ENCODE data around the gene PDGFB. TPM values are rescaled to one million over a fixed set of nuclear protein-coding genes. Genes with fewer than 3 reads are reported as not detected.

The PDGFB gene
- total and polyA plus RNA-seq, 7 donors = 1.4 to 9.6 (median 5.5) TPM

GRCh38 chr22:39264349-39265038, 19.7 kb upstream of the PDGFB start:
- intact Hi-C loops (cut with DNase I) = no loop called here
- peak; percentile 80 for DNase-seq

DNA sequence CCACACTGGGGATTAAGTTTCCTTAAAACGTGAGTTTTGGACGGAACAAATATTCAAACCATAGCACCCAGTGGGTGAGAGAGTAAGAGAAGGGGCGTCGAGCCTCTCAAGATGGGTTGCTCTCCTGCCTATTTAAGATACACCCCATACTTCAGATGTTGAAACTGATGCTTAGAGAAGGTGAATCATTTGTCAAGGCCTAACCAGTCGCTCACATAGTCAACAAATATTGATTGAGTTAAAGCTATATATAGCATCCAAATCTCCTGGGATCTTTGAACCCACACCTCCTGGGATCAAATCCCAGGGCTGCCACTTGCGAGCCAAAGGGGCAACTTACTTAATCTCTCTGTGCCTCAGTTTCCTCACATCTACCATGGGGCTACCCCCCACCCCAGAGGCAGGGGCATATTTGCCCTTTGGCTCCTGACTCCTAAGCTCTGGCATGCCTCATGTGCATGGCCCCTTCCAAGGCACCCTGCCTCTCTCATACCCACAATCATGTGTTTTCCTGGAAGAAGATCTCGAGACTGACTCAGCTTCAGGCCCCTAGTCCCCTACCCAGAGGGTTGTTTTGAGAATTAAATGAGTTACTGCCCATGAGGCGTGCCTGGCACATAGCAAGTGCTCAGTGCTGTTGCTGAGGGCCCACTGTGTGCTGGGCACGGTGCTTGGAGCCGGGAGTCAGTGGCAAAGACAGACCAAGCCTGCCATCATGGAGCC, 19.0 kb upstream of the PDGFB start:
- WGBS, 2 donors = 82 to 89% methylated on average over 10 of the region's 10 CpGs
- TF ChIP-seq, protein P1, sequence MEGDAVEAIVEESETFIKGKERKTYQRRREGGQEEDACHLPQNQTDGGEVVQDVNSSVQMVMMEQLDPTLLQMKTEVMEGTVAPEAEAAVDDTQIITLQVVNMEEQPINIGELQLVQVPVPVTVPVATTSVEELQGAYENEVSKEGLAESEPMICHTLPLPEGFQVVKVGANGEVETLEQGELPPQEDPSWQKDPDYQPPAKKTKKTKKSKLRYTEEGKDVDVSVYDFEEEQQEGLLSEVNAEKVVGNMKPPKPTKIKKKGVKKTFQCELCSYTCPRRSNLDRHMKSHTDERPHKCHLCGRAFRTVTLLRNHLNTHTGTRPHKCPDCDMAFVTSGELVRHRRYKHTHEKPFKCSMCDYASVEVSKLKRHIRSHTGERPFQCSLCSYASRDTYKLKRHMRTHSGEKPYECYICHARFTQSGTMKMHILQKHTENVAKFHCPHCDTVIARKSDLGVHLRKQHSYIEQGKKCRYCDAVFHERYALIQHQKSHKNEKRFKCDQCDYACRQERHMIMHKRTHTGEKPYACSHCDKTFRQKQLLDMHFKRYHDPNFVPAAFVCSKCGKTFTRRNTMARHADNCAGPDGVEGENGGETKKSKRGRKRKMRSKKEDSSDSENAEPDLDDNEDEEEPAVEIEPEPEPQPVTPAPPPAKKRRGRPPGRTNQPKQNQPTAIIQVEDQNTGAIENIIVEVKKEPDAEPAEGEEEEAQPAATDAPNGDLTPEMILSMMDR (IDR thresholded peaks at IDR 0.05) = no peak
- TF ChIP-seq POLR2AphosphoS5 (IDR thresholded peaks at IDR 0.05) (no peak), POLR2A (IDR thresholded peaks at IDR 0.05) (no peak), EP300 (IDR thresholded peaks at IDR 0.05) (no peak)
- DNase-seq = no peak
- Histone ChIP-seq H3K27ac (no peak overlapping the region), H3K36me3 (no peaks in the 10 kb centered on the region), H3K27me3 (no peaks in the 10 kb centered on the region), H3K9me3 (peaks cover 0 to 10% (median 5%) of the 10 kb centered on the region in 4 donors), H3K4me1 (no peaks in the 10 kb centered on the region), H3K4me3 (no peak overlapping the region)
- intact Hi-C loops (cut with DNase I) = no loop called here

More at GRCh38 chr22:39264349-39265038, 19.7 kb upstream of the PDGFB start:
- Histone ChIP-seq H3K4me3 (no peak overlapping the region), H3K27me3 (no peaks in the 10 kb centered on the region), H3K4me1 (no peaks in the 10 kb centered on the region), H3K9me3 (peaks cover 0 to 10% (median 5%) of the 10 kb centered on the region in 4 donors), H3K27ac (peak overlapping the region in 1 of 4 donors; percentile 10), H3K36me3 (no peaks in the 10 kb centered on the region)
- 67 to 75% methylated on average over 13 of the region's 13 CpGs for WGBS, 2 donors
- TF ChIP-seq POLR2AphosphoS5 (IDR thresholded peaks at IDR 0.05) (peak in 1 of 4 donors; percentile 19), EP300 (IDR thresholded peaks at IDR 0.05) (no peak), POLR2A (IDR thresholded peaks at IDR 0.05) (no peak)
- TF ChIP-seq, protein P1 (IDR thresholded peaks at IDR 0.05) = no peak

DNA sequence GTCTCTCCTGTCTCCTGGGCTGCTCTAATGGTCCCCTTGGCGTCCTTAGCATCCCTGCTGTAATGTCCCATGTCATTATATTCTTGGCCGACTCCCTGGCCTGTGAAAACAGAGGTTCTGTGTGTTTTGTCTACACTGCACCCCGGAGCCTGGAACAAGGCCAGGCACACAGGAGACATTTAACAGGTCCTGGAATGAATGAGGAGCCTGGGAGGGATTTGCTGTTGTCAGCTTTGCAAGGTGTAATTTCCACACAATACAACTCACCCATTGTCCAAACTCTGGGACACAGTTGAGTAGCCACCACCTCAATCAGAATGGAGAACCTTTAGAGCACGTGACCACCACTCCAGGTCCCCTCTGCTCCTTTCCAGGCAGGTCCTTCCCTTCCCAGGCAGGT, 14.9 kb upstream of the PDGFB start:
- Histone ChIP-seq H3K36me3 (no peaks in the 10 kb centered on the region), H3K4me1 (peaks cover 0 to 15% (median 8%) of the 10 kb centered on the region in 4 donors), H3K9me3 (peaks cover 0 to 10% (median 5%) of the 10 kb centered on the region in 4 donors), H3K27me3 (no peaks in the 10 kb centered on the region), H3K27ac (no peak overlapping the region), H3K4me3 (no peak overlapping the region)
- 42 to 62% methylated on average over 4 of the region's 4 CpGs for WGBS, 2 donors
- DNase-seq = no peak
- intact Hi-C loops (cut with DNase I) = no loop called here
- TF ChIP-seq, protein P1 (IDR thresholded peaks at IDR 0.05) = no peak
- TF ChIP-seq POLR2A (IDR thresholded peaks at IDR 0.05) = no peak
- TF ChIP-seq POLR2AphosphoS5 (IDR thresholded peaks at IDR 0.05) = no peak
- TF ChIP-seq EP300 (IDR thresholded peaks at IDR 0.05) = no peak

- Histone ChIP-seq H3K9me3 (peaks cover 0 to 10% (median 5%) of the 10 kb centered on the region in 4 donors), H3K27me3 (no peaks in the 10 kb centered on the region), H3K36me3 (no peaks in the 10 kb centered on the region), H3K27ac (no peak overlapping the region), H3K4me3 (no peak overlapping the region), H3K4me1 (peaks cover 0 to 32% (median 25%) of the 10 kb centered on the region in 4 donors)
- WGBS, 2 donors = 50 to 67% methylated on average over 16 of the region's 16 CpGs
- intact Hi-C loops (cut with DNase I) = no loop called here
- DNase-seq = no peak
- TF ChIP-seq POLR2A (IDR thresholded peaks at IDR 0.05) (no peak), EP300 (IDR thresholded peaks at IDR 0.05) (no peak), POLR2AphosphoS5 (IDR thresholded peaks at IDR 0.05) (no peak)
- TF ChIP-seq, protein P1 (IDR thresholded peaks at IDR 0.05) = no peak
Measured at GRCh38 chr22:39257901-39258475, 13.2 kb upstream of the PDGFB start.

Measured in sigmoid colon (tissue), 7 donors.